HEK293T (cell line): ENCODE data around the gene NT5DC1.

Experiments used
- CTCF ChIA-PET: fragments of 350-600 bp; formaldehyde crosslinking; extraction: SDS; loops from one replicate; lab custom pipeline; 2021; ENCODE audit warnings: antibody characterized with exemption, inconsistent platforms; lab: Yijun Ruan, JAX
- POLR2A ChIA-PET: fragments of 350-600 bp; formaldehyde crosslinking; extraction: SDS; loops from one replicate; lab custom pipeline; 2020; ENCODE audit warnings: antibody characterized with exemption, inconsistent platforms; lab: Yijun Ruan, JAX
- DNase-seq: peaks from one replicate; pipeline ENCODE4 v3.0.0; 2012; ENCODE audit warnings: mixed read lengths; ENCODE audit errors: extremely low spot score
- ARNT ChIP-seq: fragments of 450-650 bp; IDR thresholded peaks from 2 replicates; pipeline ENCODE4 v1.6.1; 2017; ENCODE audit warnings: mild to moderate bottlenecking
- BHLHE40 ChIP-seq: fragments of 450-650 bp; IDR thresholded peaks from 2 replicates; pipeline ENCODE4 v1.6.1; 2016; ENCODE audit warnings: mild to moderate bottlenecking, moderate library complexity, borderline replicate concordance
- CTBP1 ChIP-seq: fragments of 450-650 bp; IDR thresholded peaks from 2 replicates; pipeline ENCODE4 v1.6.1; 2016; ENCODE audit warnings: borderline replicate concordance
- ELF4 ChIP-seq: fragments of 450-650 bp; IDR thresholded peaks from 2 replicates; pipeline ENCODE4 v1.6.1; 2017; ENCODE audit warnings: antibody characterized with exemption
- FOXA1 ChIP-seq: fragments of 450-650 bp; IDR thresholded peaks from 2 replicates; pipeline ENCODE4 v1.6.1; 2016; ENCODE audit warnings: mild to moderate bottlenecking
- FOXK2 ChIP-seq: fragments of 450-650 bp; IDR thresholded peaks from 2 replicates; pipeline ENCODE4 v1.6.1; 2016; ENCODE audit warnings: mild to moderate bottlenecking
- FOXM1 ChIP-seq: fragments of 450-650 bp; IDR thresholded peaks from 2 replicates; pipeline ENCODE4 v1.6.1; 2017; ENCODE audit warnings: mild to moderate bottlenecking, borderline replicate concordance
- HDGF ChIP-seq: fragments of 450-650 bp; IDR thresholded peaks from 2 replicates; pipeline ENCODE4 v1.6.1; 2017; ENCODE audit warnings: antibody characterized with exemption, borderline replicate concordance
- L3MBTL2 ChIP-seq: fragments of 450-650 bp; conservative IDR thresholded peaks from 2 replicates; pipeline ENCODE4 v1.6.1; 2016; ENCODE audit warnings: mild to moderate bottlenecking
- LEF1 ChIP-seq: fragments of 450-650 bp; IDR thresholded peaks from 2 replicates; pipeline ENCODE4 v1.6.1; 2017; ENCODE audit warnings: mild to moderate bottlenecking, borderline replicate concordance
- NFRKB ChIP-seq: fragments of 450-650 bp; IDR thresholded peaks from 2 replicates; pipeline ENCODE4 v1.6.1; 2016; ENCODE audit warnings: mild to moderate bottlenecking, moderate library complexity
- SP1 ChIP-seq: fragments of 450-650 bp; IDR thresholded peaks from 2 replicates; pipeline ENCODE4 v1.6.1; 2017
- SUZ12 ChIP-seq: fragments of 450-650 bp; IDR thresholded peaks from 2 replicates; pipeline ENCODE4 v1.6.1; 2016; ENCODE audit warnings: mild to moderate bottlenecking
- TARDBP ChIP-seq: fragments of 450-650 bp; IDR thresholded peaks from 2 replicates; pipeline ENCODE4 v1.6.1; 2016
- ZNF384 ChIP-seq: fragments of 450-650 bp; IDR thresholded peaks from 2 replicates; pipeline ENCODE4 v1.6.1; 2016
- TF ChIP-seq, protein P1 (sequence below): fragments of 450-650 bp; IDR thresholded peaks from 2 replicates; pipeline ENCODE4 v1.6.1; 2016

The NT5DC1 gene

DNA sequence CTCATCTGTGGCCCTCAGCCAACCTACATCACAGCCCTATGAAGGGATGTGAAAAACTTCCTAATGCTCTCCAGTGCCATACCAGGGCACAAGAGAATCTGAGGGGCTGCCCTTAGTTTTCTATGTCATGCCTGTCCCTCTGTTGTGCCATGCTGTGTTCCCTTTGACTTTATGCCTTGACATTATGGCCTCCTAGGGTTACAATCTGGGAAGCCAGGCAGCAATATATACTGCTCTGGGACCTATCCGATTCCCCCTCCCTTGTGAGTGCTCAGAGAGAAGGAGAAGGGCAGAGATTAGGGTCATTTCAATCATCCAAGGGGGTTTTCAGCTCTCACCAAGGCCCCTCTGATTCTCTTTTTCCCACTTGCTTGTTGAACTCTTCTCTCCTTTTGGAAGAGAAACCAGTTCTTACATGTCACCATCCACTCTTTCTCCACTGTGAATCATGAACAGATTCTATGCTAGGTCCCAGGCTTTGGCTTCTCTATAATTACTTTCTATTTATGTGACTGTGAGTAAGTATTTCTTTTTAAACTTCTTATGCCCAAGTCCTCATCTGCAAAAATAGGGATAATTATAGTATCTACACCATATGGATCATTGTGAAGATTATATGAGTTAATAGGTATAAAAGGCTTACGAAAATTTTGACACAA, 25.8 kb upstream of the NT5DC1 start:
- TF ChIP-seq BHLHE40 (no peak), SUZ12 (no peak), FOXK2 (no peak), ARNT (no peak), FOXA1 (no peak), TARDBP (no peak), NFRKB (no peak), LEF1 (no peak), L3MBTL2 (no peak), CTBP1 (no peak), ELF4 (no peak), SP1 (no peak), HDGF (no peak), FOXM1 (no peak), ZNF384 (no peak)
- TF ChIP-seq, protein P1, sequence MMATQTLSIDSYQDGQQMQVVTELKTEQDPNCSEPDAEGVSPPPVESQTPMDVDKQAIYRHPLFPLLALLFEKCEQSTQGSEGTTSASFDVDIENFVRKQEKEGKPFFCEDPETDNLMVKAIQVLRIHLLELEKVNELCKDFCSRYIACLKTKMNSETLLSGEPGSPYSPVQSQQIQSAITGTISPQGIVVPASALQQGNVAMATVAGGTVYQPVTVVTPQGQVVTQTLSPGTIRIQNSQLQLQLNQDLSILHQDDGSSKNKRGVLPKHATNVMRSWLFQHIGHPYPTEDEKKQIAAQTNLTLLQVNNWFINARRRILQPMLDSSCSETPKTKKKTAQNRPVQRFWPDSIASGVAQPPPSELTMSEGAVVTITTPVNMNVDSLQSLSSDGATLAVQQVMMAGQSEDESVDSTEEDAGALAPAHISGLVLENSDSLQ: no peak
- ChIA-PET POLR2A (interaction anchor here (0.7 to 1.3 kb wide), 2 partner anchors 26 kb away, joined by 4 to 7 read pairs; partner anchors contain the start of gene NT5DC1), CTCF (interaction anchor here (1.2 kb wide), 1 partner anchor 64 kb away, joined by 3 read pairs; no protein-coding TSS in a partner anchor)
- DNase-seq: no peak

DNA sequence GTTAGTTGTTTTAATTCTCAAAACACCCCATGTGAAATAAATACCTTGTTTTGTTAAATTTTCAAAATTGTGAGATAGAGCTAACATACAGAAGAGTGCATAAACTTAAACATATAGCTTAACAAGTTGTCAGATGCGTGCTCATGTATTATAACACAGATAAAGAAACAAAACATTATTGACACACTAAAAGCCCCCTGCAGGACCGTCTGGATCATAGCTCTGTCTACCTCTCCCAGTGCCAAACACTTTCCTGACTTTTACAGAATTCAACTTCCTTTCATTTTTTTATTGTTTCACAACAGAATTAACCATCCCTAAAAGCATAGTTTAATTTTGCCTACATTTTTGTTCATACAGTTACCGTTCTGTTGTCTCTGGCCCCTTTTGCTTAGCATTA, 22.1 kb upstream of the NT5DC1 start:
- CTCF ChIA-PET: interaction anchor here (0.5 to 1.1 kb wide), 2 partner anchors 18 to 752 kb away, joined by 3 to 6 read pairs; partner anchors contain the start of gene FRK
- POLR2A ChIA-PET: no interaction called here
- DNase-seq: no peak
- no peak for TF ChIP-seq FOXA1
- TF ChIP-seq, protein P1: no peak
- no peak for TF ChIP-seq CTBP1
- TF ChIP-seq L3MBTL2: no peak
- no peak for TF ChIP-seq ZNF384
- no peak for TF ChIP-seq SP1
- no peak for TF ChIP-seq SUZ12
- TF ChIP-seq FOXK2: no peak
- no peak for TF ChIP-seq NFRKB
- TF ChIP-seq ELF4: no peak
- TF ChIP-seq ARNT: no peak
- TF ChIP-seq HDGF: no peak
- TF ChIP-seq BHLHE40: no peak
- no peak for TF ChIP-seq LEF1

DNA sequence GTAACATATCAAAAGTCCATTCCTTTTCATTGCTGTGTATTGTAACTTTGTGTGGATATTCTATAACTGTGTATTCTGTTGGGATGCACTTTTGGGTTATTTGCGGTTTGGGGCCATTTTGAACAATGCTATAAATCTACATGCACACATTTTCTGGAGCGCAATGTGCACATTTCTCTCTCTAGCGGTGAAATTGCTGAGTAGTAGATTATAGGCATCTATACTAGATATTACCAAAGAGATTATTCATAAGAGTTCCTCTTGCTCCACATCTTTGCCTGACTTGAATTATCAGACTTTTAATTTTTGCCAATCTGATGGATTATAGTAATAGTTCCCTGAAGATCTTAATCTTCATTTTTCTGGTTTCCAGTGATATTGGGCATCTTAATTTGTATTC, 21.7 kb upstream of the NT5DC1 start:
- ChIA-PET POLR2A (no interaction called here), CTCF (interaction anchor here (0.5 to 1.1 kb wide), 2 partner anchors 18 to 751 kb away, joined by 3 to 6 read pairs; partner anchors contain the start of gene FRK)
- TF ChIP-seq CTBP1: no peak
- TF ChIP-seq, protein P1: no peak
- no peak for TF ChIP-seq LEF1
- TF ChIP-seq ELF4: no peak
- no peak for TF ChIP-seq FOXA1
- no peak for TF ChIP-seq TARDBP
- no peak for TF ChIP-seq SUZ12
- TF ChIP-seq NFRKB: no peak
- no peak for TF ChIP-seq HDGF
- TF ChIP-seq FOXM1: no peak
- TF ChIP-seq SP1: no peak
- TF ChIP-seq ARNT: no peak
- no peak for TF ChIP-seq ZNF384
- DNase-seq: no peak

DNA sequence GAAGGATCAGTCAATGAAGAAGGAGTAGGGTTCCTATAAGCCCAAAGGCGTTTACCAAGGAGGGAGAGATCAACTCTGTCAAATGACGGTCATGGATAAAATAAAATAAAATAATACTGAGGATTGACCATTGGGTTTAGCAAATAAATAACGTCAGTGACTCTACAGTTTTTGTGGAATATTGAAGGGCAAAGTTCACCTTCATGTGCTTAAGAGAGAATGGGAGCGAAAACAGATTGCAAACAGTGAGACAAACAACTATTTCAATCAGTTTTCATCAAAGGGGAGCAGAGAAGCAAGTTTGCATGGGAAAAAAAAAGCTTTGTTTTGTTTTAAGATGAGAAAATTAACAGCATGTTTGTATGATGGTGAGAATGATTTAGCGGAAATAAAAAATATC, 17.6 kb upstream of the NT5DC1 start:
- CTCF ChIA-PET: no interaction called here

DNA sequence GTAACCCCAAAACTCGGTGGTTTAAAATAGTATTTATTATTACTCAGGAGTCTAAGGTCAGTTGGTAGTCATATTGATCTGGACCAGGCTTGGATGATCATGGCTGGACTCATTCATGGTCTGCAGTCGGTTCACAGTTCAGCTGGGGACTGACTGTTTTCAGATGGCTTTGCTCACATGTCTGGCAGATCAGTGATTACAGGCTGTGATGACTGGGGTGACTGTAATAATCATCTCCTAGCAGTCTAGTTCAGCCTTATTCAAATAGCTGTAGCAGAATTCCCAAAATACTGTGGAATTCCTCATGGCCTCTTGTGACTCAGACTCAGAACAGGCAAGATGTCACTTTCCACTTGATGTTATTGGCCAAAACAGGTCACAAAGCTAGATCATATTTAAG, 16.4 kb upstream of the NT5DC1 start:
- TF ChIP-seq FOXA1 (no peak), ELF4 (no peak), FOXK2 (no peak), SP1 (no peak), L3MBTL2 (no peak), CTBP1 (no peak), TARDBP (no peak)
- ChIA-PET POLR2A (interaction anchor here (3.1 kb wide), 1 partner anchor 16 kb away, joined by 7 read pairs; the partner anchor contains the start of gene NT5DC1), CTCF (no interaction called here)
- DNase-seq: no peak

More for the DNA sequence above, 17.6 kb upstream of the NT5DC1 start:
- DNase-seq: no peak
- no peak for TF ChIP-seq FOXA1
- POLR2A ChIA-PET: interaction anchor here (3.1 kb wide), 1 partner anchor 18 kb away, joined by 7 read pairs; the partner anchor contains the start of gene NT5DC1

DNA sequence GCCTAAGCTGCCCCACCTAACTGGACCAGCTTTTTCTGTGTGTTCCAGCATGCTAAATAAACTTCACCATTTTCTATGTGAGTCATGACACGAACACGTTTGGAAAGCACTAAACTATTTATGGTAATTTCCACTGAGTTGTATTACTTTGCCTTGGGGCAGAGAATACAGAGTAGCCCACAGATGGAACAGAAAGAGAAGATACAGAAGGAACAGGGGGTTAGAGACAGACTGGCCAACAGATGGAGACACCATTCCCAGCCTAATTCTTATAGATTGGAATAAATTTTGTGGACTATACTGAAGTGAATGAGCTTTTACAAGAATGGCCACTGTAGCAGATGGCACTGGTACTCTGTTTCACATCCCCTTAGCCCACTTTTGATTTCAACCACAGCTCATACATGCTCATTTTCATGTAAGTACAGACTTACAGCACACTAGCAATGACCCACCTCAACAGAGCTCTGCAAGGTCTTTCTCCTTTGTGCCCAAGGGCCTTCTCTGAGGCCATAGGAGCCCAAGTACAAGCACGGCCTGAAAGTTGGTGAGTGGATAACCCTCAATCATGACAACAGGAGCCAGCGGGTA, 13.1 kb upstream of the NT5DC1 start:
- POLR2A ChIA-PET: interaction anchor here (0.6 to 3.7 kb wide), 2 partner anchors 13 to 114 kb away, joined by 3 to 17 read pairs; partner anchors contain the start of gene NT5DC1

More for the DNA sequence above, 13.1 kb upstream of the NT5DC1 start:
- TF ChIP-seq L3MBTL2: no peak
- TF ChIP-seq LEF1: no peak
- TF ChIP-seq FOXA1: no peak
- no peak for TF ChIP-seq SUZ12
- no peak for TF ChIP-seq FOXK2
- no peak for TF ChIP-seq ZNF384
- TF ChIP-seq, protein P1: no peak
- no peak for TF ChIP-seq ARNT
- TF ChIP-seq FOXM1: no peak
- no peak for TF ChIP-seq BHLHE40
- no peak for TF ChIP-seq TARDBP
- TF ChIP-seq HDGF: no peak
- TF ChIP-seq CTBP1: no peak
- TF ChIP-seq ELF4: no peak
- no peak for TF ChIP-seq SP1
- no peak for TF ChIP-seq NFRKB
- CTCF ChIA-PET: no interaction called here
- no peak for DNase-seq
